Astrocyte of the spinal cord (primary cell): ENCODE results near the gene TEAD4.
A peak's percentile ranks its signal among the peaks of the same experiment; 100 is the strongest.

ENCODE experiments used
- DNase-seq: peaks from one replicate; pipeline ENCODE4 v3.0.0; 2011; ENCODE audit warnings: low read depth, low spot score
- H3K4me3 ChIP-seq: 2 replicates; pipeline ENCODE4 v1.5.1; 2011; ENCODE audit warnings: low read depth, mild to moderate bottlenecking, low read length, moderate library complexity
- in situ Hi-C: cut with HindIII; loops from 2 replicates; pipeline ENCODE4 v1.10.0; 2017; ENCODE audit warnings: low sequenced_read_pairs
- TF ChIP-seq, protein P1 (sequence below): IDR thresholded peaks from 2 replicates; pipeline ENCODE4 v1.5.1; 2012; ENCODE audit warnings: low read depth, mild to moderate bottlenecking, low read length, inconsistent platforms

TEAD4 gene

DNA sequence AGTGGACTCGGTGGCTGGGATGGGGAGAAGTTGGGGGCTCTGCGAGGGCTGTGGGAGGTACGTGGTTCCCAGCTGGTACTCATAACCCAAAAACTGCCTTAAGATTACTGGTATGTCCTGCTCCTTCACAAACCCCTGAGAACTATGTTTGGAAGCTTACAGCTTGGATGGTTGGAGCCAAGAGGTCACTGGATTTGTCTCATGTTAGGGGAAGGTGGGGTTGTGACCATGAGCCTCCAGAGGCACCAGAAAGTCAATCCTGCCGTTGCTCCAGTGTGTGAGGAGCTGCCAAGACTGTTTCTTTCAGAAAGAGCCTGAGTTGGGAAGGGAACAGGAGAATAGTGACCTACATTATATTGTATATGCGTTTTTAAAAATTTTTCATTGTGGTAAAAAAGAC is 33.5 kb downstream of the TEAD4 start:
- DNase-seq: no peak
- in situ Hi-C loops: no loop called here
- TF ChIP-seq, protein P1, sequence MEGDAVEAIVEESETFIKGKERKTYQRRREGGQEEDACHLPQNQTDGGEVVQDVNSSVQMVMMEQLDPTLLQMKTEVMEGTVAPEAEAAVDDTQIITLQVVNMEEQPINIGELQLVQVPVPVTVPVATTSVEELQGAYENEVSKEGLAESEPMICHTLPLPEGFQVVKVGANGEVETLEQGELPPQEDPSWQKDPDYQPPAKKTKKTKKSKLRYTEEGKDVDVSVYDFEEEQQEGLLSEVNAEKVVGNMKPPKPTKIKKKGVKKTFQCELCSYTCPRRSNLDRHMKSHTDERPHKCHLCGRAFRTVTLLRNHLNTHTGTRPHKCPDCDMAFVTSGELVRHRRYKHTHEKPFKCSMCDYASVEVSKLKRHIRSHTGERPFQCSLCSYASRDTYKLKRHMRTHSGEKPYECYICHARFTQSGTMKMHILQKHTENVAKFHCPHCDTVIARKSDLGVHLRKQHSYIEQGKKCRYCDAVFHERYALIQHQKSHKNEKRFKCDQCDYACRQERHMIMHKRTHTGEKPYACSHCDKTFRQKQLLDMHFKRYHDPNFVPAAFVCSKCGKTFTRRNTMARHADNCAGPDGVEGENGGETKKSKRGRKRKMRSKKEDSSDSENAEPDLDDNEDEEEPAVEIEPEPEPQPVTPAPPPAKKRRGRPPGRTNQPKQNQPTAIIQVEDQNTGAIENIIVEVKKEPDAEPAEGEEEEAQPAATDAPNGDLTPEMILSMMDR: no peak
- H3K4me3 ChIP-seq: no peak overlapping the region

DNA sequence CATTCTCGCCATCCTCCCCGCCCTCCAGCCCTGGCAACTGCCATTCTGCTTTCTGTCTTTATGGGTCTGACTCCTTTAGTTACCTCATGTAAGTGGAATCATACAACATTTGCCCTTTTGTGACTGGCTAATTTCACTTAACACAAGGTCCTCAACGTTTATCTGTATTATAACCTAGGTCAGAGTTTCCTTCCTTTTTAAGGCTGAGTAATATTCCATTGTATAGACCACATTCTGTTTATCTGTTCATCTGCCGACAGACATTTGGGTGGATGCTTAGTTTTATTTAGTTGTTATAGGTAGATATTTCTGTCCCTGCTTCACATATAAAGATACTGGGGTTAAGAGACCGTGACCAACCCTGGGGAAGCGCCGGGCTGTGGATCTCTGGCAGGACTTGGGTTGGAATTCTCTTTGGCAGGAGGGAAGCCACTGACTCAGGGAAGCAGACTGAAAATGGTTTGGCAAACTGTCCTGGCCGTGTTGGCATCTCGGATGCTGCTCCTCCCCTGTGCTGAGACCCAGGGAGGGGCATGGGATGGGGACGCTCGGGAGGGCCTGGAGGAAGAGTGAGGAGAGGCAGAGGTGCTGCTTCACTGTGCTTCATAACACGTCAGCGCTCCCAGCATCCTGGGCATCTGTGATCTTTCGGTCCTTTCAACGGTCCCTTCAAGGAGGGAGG is 38.9 kb downstream of the TEAD4 start:
- TF ChIP-seq, protein P1: no peak
- in situ Hi-C loops: no loop called here
- H3K4me3 ChIP-seq: no peak overlapping the region
- DNase-seq: no peak

DNA sequence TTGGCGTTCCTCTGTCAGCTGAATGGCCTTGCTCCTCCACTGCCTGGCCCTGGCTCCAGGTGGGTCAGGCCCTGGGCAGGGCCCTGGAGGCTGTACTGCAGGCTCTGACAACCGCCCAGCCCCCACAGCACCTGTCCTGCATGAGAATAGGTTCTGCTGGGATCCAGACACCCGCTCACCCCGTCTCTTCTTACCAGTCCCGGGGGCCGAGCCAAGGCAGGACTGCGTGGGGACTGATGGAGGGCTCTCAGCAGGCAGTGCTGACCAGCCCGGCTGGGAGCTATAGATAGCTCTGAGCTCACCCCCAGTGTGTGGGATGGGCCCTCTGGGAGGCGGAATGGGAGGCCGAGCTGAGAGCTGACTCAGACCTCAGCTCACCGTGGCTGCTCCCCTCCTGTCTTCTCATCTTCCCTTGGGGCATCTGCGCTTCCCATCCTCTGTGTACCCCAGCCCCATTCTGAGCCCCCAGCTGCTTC is 39.6 kb downstream of the TEAD4 start:
- H3K4me3 ChIP-seq: no peak overlapping the region
- in situ Hi-C loops: no loop called here
- DNase-seq: peak; percentile 90
- TF ChIP-seq, protein P1: no peak

DNA sequence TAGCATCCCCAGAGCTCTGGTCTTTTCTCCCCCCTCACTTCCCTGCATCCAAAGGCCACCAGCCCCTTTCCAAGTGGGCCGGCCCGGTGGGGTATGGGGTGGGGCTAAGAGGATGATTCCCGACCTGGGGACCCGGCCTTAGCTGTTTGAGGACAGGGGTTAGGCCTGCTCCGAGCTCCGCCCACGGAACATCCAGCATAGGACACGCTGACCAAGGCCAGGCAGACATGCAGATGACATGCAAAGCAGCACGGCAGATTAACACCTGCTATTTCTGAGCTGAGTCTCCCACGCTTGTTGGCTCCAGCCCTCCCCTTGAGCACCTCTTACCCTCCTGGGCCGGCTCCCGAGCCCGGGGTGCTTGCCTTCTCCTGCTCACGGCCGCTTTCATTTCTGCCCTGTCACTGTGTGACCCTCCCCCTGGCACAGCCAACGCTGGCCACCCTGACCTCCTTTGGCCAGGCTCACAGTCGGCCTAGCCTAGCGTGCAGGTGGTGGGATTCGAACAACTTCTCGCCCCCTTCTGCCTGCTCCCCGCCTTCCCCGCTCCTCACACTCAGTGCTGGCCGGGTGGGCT is 40.2 kb downstream of the TEAD4 start:
- TF ChIP-seq, protein P1: no peak
- DNase-seq: no peak
- H3K4me3 ChIP-seq: no peak overlapping the region
- in situ Hi-C loops: no loop called here

DNA sequence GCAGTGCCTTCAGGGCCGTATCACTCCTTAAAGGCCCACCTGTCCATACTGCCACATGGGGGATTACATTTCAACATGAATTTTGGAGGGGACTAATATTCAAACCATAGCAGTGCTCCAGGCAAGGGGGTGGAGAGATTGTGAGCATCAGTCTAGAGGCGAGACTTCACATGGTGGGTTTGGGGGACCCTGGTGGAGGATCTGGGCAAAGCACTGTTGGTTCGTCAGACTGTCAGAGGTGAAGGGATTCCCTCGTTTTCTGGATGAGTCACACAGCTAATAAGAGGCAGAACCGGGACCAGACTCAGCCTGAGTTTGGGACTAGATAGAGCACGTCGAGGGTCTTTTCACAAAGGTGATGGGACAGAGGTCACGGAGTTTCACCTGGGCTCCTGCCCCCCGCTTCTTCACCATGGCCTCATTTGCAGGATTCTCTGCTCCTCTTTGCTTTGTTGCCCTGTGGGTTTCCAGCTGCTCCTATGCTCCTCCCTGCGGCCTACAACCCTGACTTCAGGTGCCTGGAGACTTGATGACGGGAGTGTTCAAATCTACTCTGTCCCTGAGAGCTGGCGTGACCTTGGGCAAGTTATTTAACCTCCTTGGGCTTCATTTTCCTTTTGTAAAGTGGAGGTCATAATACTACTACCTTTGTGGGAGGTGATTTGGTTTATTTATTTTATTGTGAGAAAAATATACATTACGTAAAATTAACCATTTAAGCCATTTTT is 41.5 kb downstream of the TEAD4 start:
- DNase-seq: no peak
- in situ Hi-C loops: no loop called here
- TF ChIP-seq, protein P1: peak; percentile 18
- no peak overlapping the region for H3K4me3 ChIP-seq

DNA sequence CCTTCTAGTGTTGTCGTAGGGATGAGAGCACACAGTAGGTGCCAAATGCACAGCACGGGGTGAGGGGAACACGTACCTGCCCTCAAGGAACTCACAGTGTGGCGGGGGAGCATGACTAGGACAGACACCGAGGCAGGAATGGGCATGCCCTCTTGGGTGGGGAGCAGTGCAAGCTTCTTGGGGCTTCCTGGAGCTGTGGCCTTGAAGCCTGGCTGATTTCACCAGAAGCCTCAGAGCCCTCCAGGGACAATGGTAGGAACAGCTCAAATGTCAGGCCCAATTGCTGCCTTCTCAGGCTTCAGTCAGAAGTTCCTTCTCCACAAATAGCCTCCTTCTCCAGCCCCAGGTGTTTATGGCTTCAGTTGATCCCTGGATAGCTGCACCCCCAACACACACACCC is 43.4 kb downstream of the TEAD4 start:
- in situ Hi-C loops: no loop called here

More for the DNA sequence above, 43.4 kb downstream of the TEAD4 start:
- no peak for DNase-seq
- H3K4me3 ChIP-seq: no peak overlapping the region
- TF ChIP-seq, protein P1: no peak
